ENCODE measurements around the gene GLO1.

The GLO1 gene

GRCh38 chr6:38702558-38703397 lies at the start of gene GLO1:
Gene GLO1 (minus strand): TSS chr6:38703145. CDS start chr6:38703054, 91 bp downstream.
- DNase-seq (ENCODE audit: low read depth in 2 of 2): peak; percentile 88 to 91

- DNase-seq (ENCODE audit: low read depth in 2 of 2): peak in 1 of 2 donors; percentile 1
Measured at GRCh38 chr6:38750968-38751615, 48.1 kb upstream of the GLO1 start.

- no peak for DNase-seq (ENCODE audit: low read depth in 2 of 2)
Measured at GRCh38 chr6:38749473-38749872, 46.5 kb upstream of the GLO1 start.

GRCh38 chr6:38739532-38739931 lies 36.6 kb upstream of the GLO1 start:
- DNase-seq (ENCODE audit: low read depth in 2 of 2): no peak

- no peak for DNase-seq (ENCODE audit: low read depth in 2 of 2)
Measured at GRCh38 chr6:38738261-38738660, 35.3 kb upstream of the GLO1 start.

- no peak for DNase-seq (ENCODE audit: low read depth in 2 of 2)
Measured at GRCh38 chr6:38736951-38737350, 34.0 kb upstream of the GLO1 start.

- no peak for DNase-seq (ENCODE audit: low read depth in 2 of 2)
Measured at GRCh38 chr6:38730140-38730862, 27.4 kb upstream of the GLO1 start.

GRCh38 chr6:38728203-38728602 lies 25.3 kb upstream of the GLO1 start:
- DNase-seq (ENCODE audit: low read depth in 2 of 2): no peak

GRCh38 chr6:38725414-38726183 lies 22.7 kb upstream of the GLO1 start:
- DNase-seq (ENCODE audit: low read depth in 2 of 2): no peak

- no peak for DNase-seq (ENCODE audit: low read depth in 2 of 2)
Measured at GRCh38 chr6:38724343-38724742, 21.4 kb upstream of the GLO1 start.

GRCh38 chr6:38723783-38724182 lies 20.8 kb upstream of the GLO1 start:
- DNase-seq (ENCODE audit: low read depth in 2 of 2): no peak

GRCh38 chr6:38722727-38723334 lies 19.9 kb upstream of the GLO1 start:
- no peak for DNase-seq (ENCODE audit: low read depth in 2 of 2)

- no peak for DNase-seq (ENCODE audit: low read depth in 2 of 2)
Measured at GRCh38 chr6:38722038-38722437, 19.1 kb upstream of the GLO1 start.

GRCh38 chr6:38720295-38720694 lies 17.4 kb upstream of the GLO1 start:
- no peak for DNase-seq (ENCODE audit: low read depth in 2 of 2)

GRCh38 chr6:38719358-38719757 lies 16.4 kb upstream of the GLO1 start:
- no peak for DNase-seq (ENCODE audit: low read depth in 2 of 2)

GRCh38 chr6:38716825-38717224 lies 13.9 kb upstream of the GLO1 start:
- no peak for DNase-seq (ENCODE audit: low read depth in 2 of 2)

- DNase-seq (ENCODE audit: low read depth in 2 of 2): peak in 1 of 2 donors; percentile 3
Measured at GRCh38 chr6:38715016-38715689, 12.2 kb upstream of the GLO1 start, which contains the start of gene DNAH8. Gene DNAH8 (plus strand): TSS chr6:38715311. CDS start chr6:38722810, 7,499 bp downstream.

GRCh38 chr6:38714239-38715015 lies 11.5 kb upstream of the GLO1 start:
- no peak for DNase-seq (ENCODE audit: low read depth in 2 of 2)

GRCh38 chr6:38713812-38714211 lies 10.9 kb upstream of the GLO1 start:
- peak in 1 of 2 donors; percentile 11 for DNase-seq (ENCODE audit: low read depth in 2 of 2)

- DNase-seq (ENCODE audit: low read depth in 2 of 2): no peak
Measured at GRCh38 chr6:38708496-38708895, 5.6 kb upstream of the GLO1 start.

Measured in stimulated activated CD4-positive, alpha-beta T cell treated with anti-CD3 and anti-CD28 coated beads, Interleukin-1b, Interleukin-23, amount 100 ng/mL, for 4 hours (primary cell).